H1 (cell line): ENCODE measurements around the gene ELAVL2. TPM values are rescaled to one million over a fixed set of nuclear protein-coding genes. Genes with fewer than 3 reads are reported as not detected.

Source experiments
- CTCF ChIA-PET: fragments of 300-600 bp; sonication (Branson Sonifier 250); formaldehyde crosslinking; loops from one replicate; lab custom pipeline; 2021; ENCODE audit not compliant: partially characterized antibody; lab: Charles Lee
- POLR2A ChIA-PET: fragments of 300-600 bp; sonication (Branson Sonifier 250); formaldehyde crosslinking; loops from one replicate; lab custom pipeline; 2021; ENCODE audit warnings: inconsistent platforms; ENCODE audit not compliant: partially characterized antibody; lab: Charles Lee
- DNase-seq, 2 experiments: peaks; one replicate each; pipeline versions ENCODE4 v3.0.0 to v3.0.0-alpha.2; 2010 to 2022; ENCODE audit warnings: low spot score in 2 of 2, low read depth in 1 of 2, mixed read lengths in 1 of 2
- FAIRE-seq: peaks from 2 replicates; lab custom pipeline; 2011; peaks lifted over from hg19 to GRCh38; lab: Jason Lieb, UNC
- H2AFZ ChIP-seq: 2 replicates; pipeline ENCODE4 v1.8.1; 2012; ENCODE audit warnings: low read length, inconsistent platforms
- H2AK5ac ChIP-seq: 2 replicates; pipeline ENCODE4 v1.6.1; 2013; ENCODE audit warnings: low read depth, low read length
- H2BK120ac ChIP-seq: replicated peaks from 2 replicates; pipeline ENCODE3; 2013; ENCODE audit warnings: low read depth, low read length, inconsistent platforms
- H2BK12ac ChIP-seq: 2 replicates; pipeline ENCODE4 v1.6.1; 2013; ENCODE audit warnings: low read depth, low read length
- H2BK15ac ChIP-seq: 2 replicates; pipeline ENCODE4 v1.6.1; 2013; ENCODE audit warnings: low read length
- H2BK20ac ChIP-seq: 2 replicates; pipeline ENCODE4 v1.6.1; 2013; ENCODE audit warnings: low read length
- H2BK5ac ChIP-seq: 2 replicates; pipeline ENCODE4 v1.6.1; 2013; ENCODE audit warnings: low read depth, low read length
- H3K14ac ChIP-seq: 2 replicates; pipeline ENCODE4 v1.6.1; 2013; ENCODE audit warnings: inconsistent platforms; ENCODE audit not compliant: insufficient read length
- H3K18ac ChIP-seq: 2 replicates; pipeline ENCODE4 v1.6.1; 2013; ENCODE audit warnings: low read length; ENCODE audit errors: extremely low read depth
- H3K23ac ChIP-seq: 2 replicates; pipeline ENCODE4 v1.6.1; 2013; ENCODE audit warnings: inconsistent platforms; ENCODE audit not compliant: insufficient read length
- H3K23me2 ChIP-seq: 2 replicates; pipeline ENCODE4 v1.6.1; 2013; ENCODE audit warnings: low read depth, low read length
- H3K27ac ChIP-seq: 2 replicates; pipeline ENCODE4 v1.6.1; 2011; ENCODE audit warnings: low read depth, low read length, inconsistent platforms
- H3K27me3 ChIP-seq, 4 experiments: replicated peaks in 1 of 4; 1 replicate in 1 of 4; 2 replicates in 3 of 4; pipeline versions ENCODE4 v1.6.1 to v1.8.1; 2011 to 2013; ENCODE audit warnings: low read length in 3 of 4, mild to moderate bottlenecking in 3 of 4, inconsistent platforms in 2 of 4, mixed read lengths in 2 of 4, moderate library complexity in 1 of 4; ENCODE audit not compliant: control insufficient read depth in 3 of 4, insufficient read depth in 3 of 4; ENCODE audit errors: extremely low read depth in 1 of 4
- H3K36me3 ChIP-seq, 4 experiments: 2 replicates each; pipeline versions ENCODE4 v1.6.1 to v1.8.1; 2011 to 2013; ENCODE audit warnings: mild to moderate bottlenecking in 4 of 4, low read length in 3 of 4, moderate library complexity in 2 of 4, control low read depth in 1 of 4, inconsistent platforms in 1 of 4; ENCODE audit not compliant: insufficient read depth in 4 of 4, control insufficient read depth in 2 of 4
- H3K4ac ChIP-seq: replicated peaks from 2 replicates; pipeline ENCODE3; 2013; ENCODE audit warnings: low read length, low read depth, mixed read lengths, inconsistent platforms; ENCODE audit not compliant: insufficient read length
- H3K4me1 ChIP-seq, 4 experiments: replicated peaks in 1 of 4; 1 replicate in 1 of 4; 2 replicates in 3 of 4; pipeline versions ENCODE4 v1.6.1 to v1.8.1; 2011 to 2013; ENCODE audit warnings: low read length in 3 of 4, inconsistent platforms in 2 of 4, mixed read lengths in 1 of 4; ENCODE audit not compliant: insufficient read depth in 4 of 4, control insufficient read depth in 3 of 4
- H3K4me2 ChIP-seq, 2 experiments: 2 replicates each; pipeline versions ENCODE4 v1.6.1 to v1.8.1; 2011 to 2013; ENCODE audit warnings: low read depth in 2 of 2, low read length in 2 of 2, control low read depth in 1 of 2, inconsistent platforms in 1 of 2, mild to moderate bottlenecking in 1 of 2; ENCODE audit not compliant: insufficient read depth in 1 of 2
- H3K4me3 ChIP-seq, 4 experiments: fragments of 200-600, 300-600 bp in 1 of 4; sonication (generic), shearing (Covaris generic), sonication (Bioruptor Twin) in 1 of 4; 2 replicates each; pipeline versions ENCODE4 v1.5.1 to v1.8.1; 2011 to 2016; ENCODE audit warnings: low read length in 4 of 4, low read depth in 3 of 4, control low read depth in 2 of 4, inconsistent platforms in 2 of 4, mild to moderate bottlenecking in 2 of 4, mixed read lengths in 1 of 4, moderate library complexity in 1 of 4; ENCODE audit not compliant: insufficient read depth in 2 of 4; ENCODE audit errors: extremely low read depth in 1 of 4
- H3K56ac ChIP-seq: replicated peaks from 2 replicates; pipeline ENCODE3; 2013; ENCODE audit warnings: low read depth, mild to moderate bottlenecking, mixed read lengths, low read length, inconsistent platforms; ENCODE audit not compliant: insufficient read length
- H3K79me1 ChIP-seq: 2 replicates; pipeline ENCODE4 v1.6.1; 2013; ENCODE audit warnings: low read depth, low read length, control low read depth
- H3K79me2 ChIP-seq, 2 experiments: 2 replicates each; pipeline versions ENCODE4 v1.6.1 to v1.8.1; 2012 to 2013; ENCODE audit warnings: low read length in 2 of 2, mild to moderate bottlenecking in 2 of 2, inconsistent platforms in 1 of 2; ENCODE audit not compliant: insufficient read depth in 2 of 2, control insufficient read depth in 1 of 2
- H3K9ac ChIP-seq, 4 experiments: replicated peaks in 1 of 4; 1 replicate in 1 of 4; 2 replicates in 3 of 4; pipeline versions ENCODE4 v1.6.1 to v1.8.1; 2011 to 2013; ENCODE audit warnings: low read depth in 3 of 4, low read length in 3 of 4, control low read depth in 2 of 4, mild to moderate bottlenecking in 2 of 4, moderate library complexity in 2 of 4, inconsistent platforms in 1 of 4; ENCODE audit errors: extremely low read depth in 1 of 4
- H3K9me3 ChIP-seq, 2 experiments: 2 replicates each; pipeline versions ENCODE4 v1.6.1 to v1.8.1; 2012 to 2013; ENCODE audit warnings: mild to moderate bottlenecking in 2 of 2, moderate library complexity in 2 of 2, control low read depth in 1 of 2, inconsistent platforms in 1 of 2, low read depth in 1 of 2, low read length in 1 of 2, mixed read lengths in 1 of 2; ENCODE audit not compliant: insufficient read depth in 2 of 2
- H4K20me1 ChIP-seq, 2 experiments: replicated peaks in 1 of 2; 2 replicates each; pipeline versions ENCODE3 to v1.8.1; 2011 to 2013; ENCODE audit warnings: inconsistent platforms in 2 of 2, low read length in 2 of 2, mild to moderate bottlenecking in 1 of 2; ENCODE audit not compliant: insufficient read depth in 2 of 2, control insufficient read depth in 1 of 2
- H4K5ac ChIP-seq: 2 replicates; pipeline ENCODE4 v1.6.1; 2013; ENCODE audit warnings: low read length, low read depth, mixed read lengths, inconsistent platforms; ENCODE audit not compliant: insufficient read length
- H4K8ac ChIP-seq: 2 replicates; pipeline ENCODE4 v1.8.0; 2013; ENCODE audit warnings: mild to moderate bottlenecking, moderate library complexity, low read length, inconsistent platforms; ENCODE audit not compliant: insufficient read depth; ENCODE audit errors: extremely low read depth
- H4K91ac ChIP-seq: replicated peaks from 2 replicates; pipeline ENCODE3; 2013; ENCODE audit warnings: low read length, mixed read lengths, inconsistent platforms; ENCODE audit not compliant: insufficient read length
- RAD21 ChIP-seq, 2 experiments: IDR thresholded peaks in 1 of 2; conservative IDR thresholded peaks in 1 of 2; 2 replicates each; pipeline ENCODE4 v1.6.1; 2011; ENCODE audit warnings: low read depth in 2 of 2, low read length in 2 of 2, improper control_type of control experiment in 1 of 2, inconsistent platforms in 1 of 2, mild to moderate bottlenecking in 1 of 2, moderate library complexity in 1 of 2
- ZNF274 ChIP-seq: IDR thresholded peaks from 2 replicates; pipeline ENCODE4 v1.7.0; 2012; ENCODE audit warnings: low read length, borderline replicate concordance; ENCODE audit errors: extremely low read depth
- WGBS, 2 experiments: shearing (Covaris generic) in 1 of 2; methylation state at CpG; one replicate each; pipeline versions ENCODE4 v1.1.6 to v1.1.7; 2013 to 2015; ENCODE audit warnings: low lambda C conversion rate in 2 of 2, mixed read lengths in 2 of 2, inconsistent platforms in 1 of 2, low coverage in 1 of 2, missing lambda C conversion rate in 1 of 2; ENCODE audit not compliant: insufficient replicate concordance in 2 of 2, insufficient coverage in 1 of 2, insufficient read length in 1 of 2; ENCODE audit errors: extremely low coverage in 1 of 2, missing lambda C conversion rate in 1 of 2; 5-methylcytosine and 5-hydroxymethylcytosine counted together
- polyA plus RNA-seq, 7 experiments: library from polyadenylated mRNA; depleted of rRNA in 3 of 7; stranded (reverse) in 5 of 7; unstranded in 2 of 7; fragments of >200 nt in 5 of 7; fragments of 200-250 nt in 2 of 7; gene quantifications; 1 replicate in 5 of 7; 2 replicates in 1 of 7; 4 replicates in 1 of 7; pipeline versions ENCODE4 v1.2.1 to v1.2.3, GENCODE V29; 2011 to 2013; ENCODE audit warnings: missing spikeins in 2 of 7, mixed read lengths in 2 of 7
- total RNA-seq: library from RNA; stranded (reverse); fragmentation: NEBNext Ultra II Directional; extraction: Animal tissue kit (Norgen Biotek cat#: 25700); gene quantifications from 2 replicates; pipeline ENCODE4 v1.2.1, GENCODE V29; 2021

Gene ELAVL2
- total and polyA plus RNA-seq, 2 of the 8 experiments (the other 6 are each of a cell fraction or from before 2014, with no cell fraction given), result 4.9 to 21.9 TPM

DNA sequence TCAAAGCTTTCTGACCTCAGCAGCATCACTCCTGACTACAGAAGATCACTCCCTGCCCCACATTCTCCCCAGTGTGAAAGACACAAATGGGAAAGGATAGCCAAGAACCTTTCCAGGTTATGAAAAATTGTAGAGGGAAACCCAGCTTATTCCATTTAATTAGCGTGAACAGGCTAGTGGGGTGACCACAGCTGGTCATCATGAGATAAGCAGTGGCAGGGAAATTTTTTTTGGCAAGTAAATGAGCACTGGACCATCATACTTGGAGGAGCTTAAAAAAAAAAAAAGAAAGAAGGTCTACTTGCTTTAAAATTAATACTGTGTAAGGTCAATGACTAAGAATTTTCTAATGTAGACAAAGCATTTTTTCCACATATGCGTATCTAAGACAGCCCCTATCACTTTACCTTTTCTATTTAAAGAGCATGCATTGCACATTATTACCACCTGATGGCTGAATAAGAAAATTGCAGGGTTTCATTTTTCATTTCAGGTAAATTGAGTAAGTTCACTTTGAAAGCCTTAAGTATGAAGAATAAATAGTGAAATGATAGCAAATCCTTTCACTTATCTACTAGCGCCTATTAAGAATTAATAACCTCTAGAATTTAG, 123.6 kb downstream of the ELAVL2 start:
- Histone ChIP-seq H3K23ac (no peak overlapping the region), H3K27ac (no peak overlapping the region), H3K9me3 (no peaks in the 10 kb centered on the region), H4K20me1 (peaks cover 0 to 3% of the 10 kb centered on the region in 2 experiments), H2AFZ (no peak overlapping the region), H3K23me2 (no peaks in the 10 kb centered on the region), H3K18ac (no peak overlapping the region), H3K4ac (no peak overlapping the region), H3K4me3 (no peak overlapping the region), H2AK5ac (no peak overlapping the region), H4K91ac (no peak overlapping the region), H3K27me3 (no peaks in the 10 kb centered on the region), H4K8ac (no peak overlapping the region), H2BK15ac (no peak overlapping the region), H3K9ac (no peak overlapping the region), H2BK12ac (no peak overlapping the region), H3K79me1 (no peaks in the 10 kb centered on the region; the same call in 1 of the 2 replicates), H3K4me2 (no peak overlapping the region), H3K56ac (no peak overlapping the region), H3K36me3 (no peaks in the 10 kb centered on the region; a peak in 1 of 8 replicates), H4K5ac (no peak overlapping the region), H2BK120ac (no peak overlapping the region), H3K4me1 (peaks cover 0 to 2% (median 0%) of the 10 kb centered on the region in 4 experiments; a peak in 2 of 7 replicates), H3K79me2 (peaks cover 0 to 54% of the 10 kb centered on the region in 2 experiments; a peak in 2 of 4 replicates), H2BK20ac (no peak overlapping the region), H2BK5ac (no peak overlapping the region), H3K14ac (no peak overlapping the region)
- no peak for FAIRE-seq
- WGBS, 2 experiments, result 96% methylated on average over 3 of the region's 3 CpGs; no CpG with 5 or more reads in 1 of the 2 experiments
- no peak for TF ChIP-seq ZNF274
- peak in 1 of 2 experiments; percentile 19; a peak in 1 of 4 replicates for TF ChIP-seq RAD21 (IDR thresholded peaks at IDR 0.05 in 1 of 2, conservative IDR thresholded peaks at IDR 0.05 in 1 of 2; ENCODE audit: low read depth in 2 of 2, low read length in 2 of 2)
- no peak for DNase-seq
- ChIA-PET CTCF (interaction anchor here (0.9 to 2.3 kb wide), 6 partner anchors 9 to 810 kb away, joined by 3 to 9 read pairs (median 4); no protein-coding TSS in a partner anchor), POLR2A (no interaction called here)
